WI38 (cell line): ENCODE data around the gene NUMA1.

Experiments
- H3K4me3 ChIP-seq: 2 replicates; pipeline ENCODE4 v1.5.1; 2011; ENCODE audit warnings: low read depth, mild to moderate bottlenecking, control low read depth, low read length
- CTCF ChIP-seq: IDR thresholded peaks from 2 replicates; pipeline ENCODE4 v1.5.1; 2012; ENCODE audit warnings: low read depth, mild to moderate bottlenecking, control low read depth, low read length

NUMA1 gene

GRCh38 chr11:72080326-72081183, at the start of gene NUMA1, which contains the start of gene LRRC51:
Gene NUMA1 (minus strand): TSS chr11:72080542. CDS start chr11:72035943, 44,599 bp downstream.
Gene LRRC51 (plus strand): TSS chr11:72080850. CDS start chr11:72089084, 8,234 bp downstream.
- TF ChIP-seq CTCF: no peak

GRCh38 chr11:72129381-72129780, 49.0 kb upstream of the NUMA1 start:
- H3K4me3 ChIP-seq: no peak overlapping the region
- no peak for TF ChIP-seq CTCF

More at GRCh38 chr11:72080326-72081183, at the start of gene NUMA1, which contains the start of gene LRRC51:
- H3K4me3 ChIP-seq: peak within 1 kb of the TSS; percentile 83

GRCh38 chr11:72127923-72128322, 47.6 kb upstream of the NUMA1 start:
- no peak overlapping the region for H3K4me3 ChIP-seq
- no peak for TF ChIP-seq CTCF

GRCh38 chr11:72125956-72126355, 45.6 kb upstream of the NUMA1 start:
- no peak for TF ChIP-seq CTCF
- H3K4me3 ChIP-seq: no peak overlapping the region

GRCh38 chr11:72124046-72124445, 43.7 kb upstream of the NUMA1 start:
- TF ChIP-seq CTCF: no peak
- H3K4me3 ChIP-seq: no peak overlapping the region

GRCh38 chr11:72123117-72123653, 42.8 kb upstream of the NUMA1 start:
- H3K4me3 ChIP-seq: no peak overlapping the region
- TF ChIP-seq CTCF: no peak

GRCh38 chr11:72122607-72123006, 42.3 kb upstream of the NUMA1 start:
- no peak for TF ChIP-seq CTCF
- no peak overlapping the region for H3K4me3 ChIP-seq
